GM12891 (cell line): ENCODE data around the gene NFX1.

Source experiments
- POLR2A ChIP-seq: IDR thresholded peaks from 2 replicates; pipeline ENCODE4 v1.6.1; 2011; ENCODE audit warnings: low read depth, low read length, control low read depth
- POLR2AphosphoS5 ChIP-seq: IDR thresholded peaks from 2 replicates; pipeline ENCODE4 v1.6.1; 2011; ENCODE audit warnings: low read depth, low read length, control low read depth
- POU2F2 ChIP-seq: IDR thresholded peaks from 2 replicates; pipeline ENCODE4 v1.6.1; 2011; ENCODE audit warnings: low read depth, mild to moderate bottlenecking, control low read depth, low read length, moderate library complexity
- SPI1 ChIP-seq: IDR thresholded peaks from 2 replicates; pipeline ENCODE4 v1.6.1; 2011; ENCODE audit warnings: low read depth, low read length, control low read depth
- TAF1 ChIP-seq: IDR thresholded peaks from 2 replicates; pipeline ENCODE4 v1.6.1; 2011; ENCODE audit warnings: low read depth, low read length, control low read depth

- no peak for TF ChIP-seq TAF1
- TF ChIP-seq POLR2AphosphoS5 = no peak
- TF ChIP-seq POLR2A = no peak
- no peak for TF ChIP-seq POU2F2
- TF ChIP-seq SPI1 = no peak
Measured at GRCh38 chr9:33273972-33274328, 16.4 kb upstream of the NFX1 start.
